NCI-H2029 (cell line): ENCODE measurements around the gene TTPAL.

Experiments used
- DNase-seq: peaks from one replicate; lab custom pipeline; 2025; lab: John Stamatoyannopoulos, UW

TTPAL gene

GRCh38 chr20:44540834-44541233 lies 65.2 kb downstream of the TTPAL start:
- DNase-seq, result no peak

- no peak for DNase-seq
Measured at GRCh38 chr20:44541992-44542391, 66.3 kb downstream of the TTPAL start.

- DNase-seq, result no peak
Measured at GRCh38 chr20:44542890-44543289, 67.2 kb downstream of the TTPAL start.

- DNase-seq, result no peak
Measured at GRCh38 chr20:44543358-44543757, 67.7 kb downstream of the TTPAL start.
